Omental fat pad (tissue), 4 donors: ENCODE data around the gene SH2D1A. TPM values are rescaled to one million over a fixed set of nuclear protein-coding genes. Genes with fewer than 3 reads are reported as not detected.
"Not testable (repeated sequence)": the region's sequence is repeated elsewhere in the genome, so short reads cannot be mapped to it uniquely, and the experiment has no call there.

ENCODE experiments used
- ATAC-seq: fragments of 150-250 bp; one replicate; pipeline ENCODE4 v1.9.1; 2016; ENCODE audit warnings: mild to moderate bottlenecking, moderate library complexity; ENCODE audit not compliant: low FRiP score
- DNase-seq: peaks from one replicate; pipeline ENCODE4 v3.0.0-alpha.2; 2019; ENCODE audit warnings: low spot score
- total RNA-seq, 4 donors: library from RNA; depleted of rRNA; stranded (reverse); fragments of >200 nt; gene quantifications; one replicate each; pipeline ENCODE4 v1.1.0, GENCODE V29; 2016
- TF ChIP-seq, protein P1 (sequence below), 3 donors: fragments of 450-650 bp; IDR thresholded peaks; one replicate each; pipeline ENCODE4 v1.5.1; 2016 to 2017; ENCODE audit warnings: antibody characterized with exemption in 3 of 3, mild to moderate bottlenecking in 3 of 3, moderate library complexity in 2 of 3

SH2D1A gene
- total RNA-seq, 4 donors from 2014 or later, result 0.93 to 4.9 (median 2.8) TPM

DNA sequence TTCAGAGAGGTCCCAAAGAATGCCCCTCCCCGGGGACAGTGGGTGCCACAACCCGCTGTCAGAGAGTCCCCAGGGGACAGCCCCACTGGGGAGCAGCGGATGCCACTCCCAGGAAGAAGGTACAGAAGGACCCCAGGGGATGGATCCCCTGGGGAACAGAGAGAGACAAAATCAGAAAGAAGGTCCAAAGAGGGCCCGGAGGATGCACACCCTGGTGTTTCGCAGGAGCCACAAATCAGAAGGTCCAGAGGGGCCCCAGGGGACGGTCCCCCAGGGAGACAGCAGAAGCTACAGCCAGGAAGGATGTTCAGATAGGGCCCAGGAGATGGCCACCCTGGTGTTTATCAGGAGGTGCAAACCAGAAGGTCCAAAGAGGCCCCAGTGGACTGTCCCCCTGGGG lies 12.5 kb upstream of the SH2D1A start:
- TF ChIP-seq, protein P1, sequence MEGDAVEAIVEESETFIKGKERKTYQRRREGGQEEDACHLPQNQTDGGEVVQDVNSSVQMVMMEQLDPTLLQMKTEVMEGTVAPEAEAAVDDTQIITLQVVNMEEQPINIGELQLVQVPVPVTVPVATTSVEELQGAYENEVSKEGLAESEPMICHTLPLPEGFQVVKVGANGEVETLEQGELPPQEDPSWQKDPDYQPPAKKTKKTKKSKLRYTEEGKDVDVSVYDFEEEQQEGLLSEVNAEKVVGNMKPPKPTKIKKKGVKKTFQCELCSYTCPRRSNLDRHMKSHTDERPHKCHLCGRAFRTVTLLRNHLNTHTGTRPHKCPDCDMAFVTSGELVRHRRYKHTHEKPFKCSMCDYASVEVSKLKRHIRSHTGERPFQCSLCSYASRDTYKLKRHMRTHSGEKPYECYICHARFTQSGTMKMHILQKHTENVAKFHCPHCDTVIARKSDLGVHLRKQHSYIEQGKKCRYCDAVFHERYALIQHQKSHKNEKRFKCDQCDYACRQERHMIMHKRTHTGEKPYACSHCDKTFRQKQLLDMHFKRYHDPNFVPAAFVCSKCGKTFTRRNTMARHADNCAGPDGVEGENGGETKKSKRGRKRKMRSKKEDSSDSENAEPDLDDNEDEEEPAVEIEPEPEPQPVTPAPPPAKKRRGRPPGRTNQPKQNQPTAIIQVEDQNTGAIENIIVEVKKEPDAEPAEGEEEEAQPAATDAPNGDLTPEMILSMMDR (IDR thresholded peaks at IDR 0.05), result no peak
- DNase-seq (no peak), ATAC-seq (no peak)

DNA sequence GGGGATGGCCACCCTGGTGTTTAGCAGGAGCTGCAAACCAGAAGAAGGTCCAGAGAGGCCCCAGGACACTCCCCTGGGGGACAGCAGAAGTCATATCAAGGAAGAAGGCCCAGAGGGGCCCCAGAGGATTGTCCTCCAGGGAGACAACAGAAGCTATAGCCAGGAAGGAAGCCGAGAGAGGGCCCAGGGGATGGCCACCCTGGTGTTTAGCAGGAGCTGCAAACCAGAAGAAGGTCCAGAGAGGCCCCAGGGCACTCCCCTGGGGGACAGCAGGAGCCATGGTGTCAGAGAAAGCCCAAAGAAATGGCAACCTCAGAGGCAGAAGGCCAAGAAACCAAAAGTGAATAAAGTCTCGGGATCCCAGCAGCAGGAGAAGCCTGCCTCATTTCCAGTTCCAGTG lies 11.8 kb upstream of the SH2D1A start:
- ATAC-seq, DNase-seq: not testable (repeated sequence)

DNA sequence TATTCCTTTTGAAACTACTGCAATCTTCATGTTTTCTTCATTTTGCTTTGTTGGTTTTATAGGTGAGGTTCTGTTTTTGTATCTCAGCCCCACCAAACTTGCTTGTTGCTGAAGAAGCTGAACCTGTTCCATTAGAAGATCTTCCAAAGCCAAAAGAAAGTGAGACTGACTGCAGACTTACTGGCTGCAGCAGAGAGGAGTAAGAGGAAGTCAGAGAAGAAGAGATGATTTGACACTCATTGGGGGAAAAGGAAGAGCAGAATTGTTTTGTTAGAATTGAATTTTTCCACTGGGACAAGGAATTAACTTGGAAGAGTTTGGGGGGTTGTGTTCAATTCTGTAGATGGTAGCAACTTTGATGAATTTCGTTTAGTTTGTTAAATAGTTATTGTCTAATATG lies 10.8 kb upstream of the SH2D1A start:
- no peak for ATAC-seq
- TF ChIP-seq, protein P1 (IDR thresholded peaks at IDR 0.05), result no peak

DNA sequence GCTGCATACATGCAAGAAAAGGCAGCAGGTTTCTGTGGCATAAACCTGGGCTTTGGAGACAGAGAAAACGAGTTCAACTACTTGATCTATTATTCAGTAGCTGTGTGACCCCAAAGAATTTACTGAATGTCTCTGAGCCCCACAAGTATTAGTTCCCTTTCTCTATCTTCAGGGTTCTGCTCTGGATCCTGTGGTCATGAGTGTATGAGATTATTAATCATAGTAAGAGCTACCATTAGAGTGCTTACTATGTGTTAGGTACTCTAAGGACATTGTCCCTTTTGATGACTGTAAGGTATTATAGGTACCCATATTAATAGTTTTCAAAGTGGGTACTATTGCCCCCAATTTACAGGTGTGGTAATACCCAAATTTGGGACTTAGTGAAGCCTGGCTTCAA lies 8.4 kb upstream of the SH2D1A start:
- no peak for DNase-seq
- no peak for ATAC-seq
- TF ChIP-seq, protein P1 (IDR thresholded peaks at IDR 0.05), result no peak

More for the DNA sequence above, 10.8 kb upstream of the SH2D1A start:
- DNase-seq, result no peak

DNA sequence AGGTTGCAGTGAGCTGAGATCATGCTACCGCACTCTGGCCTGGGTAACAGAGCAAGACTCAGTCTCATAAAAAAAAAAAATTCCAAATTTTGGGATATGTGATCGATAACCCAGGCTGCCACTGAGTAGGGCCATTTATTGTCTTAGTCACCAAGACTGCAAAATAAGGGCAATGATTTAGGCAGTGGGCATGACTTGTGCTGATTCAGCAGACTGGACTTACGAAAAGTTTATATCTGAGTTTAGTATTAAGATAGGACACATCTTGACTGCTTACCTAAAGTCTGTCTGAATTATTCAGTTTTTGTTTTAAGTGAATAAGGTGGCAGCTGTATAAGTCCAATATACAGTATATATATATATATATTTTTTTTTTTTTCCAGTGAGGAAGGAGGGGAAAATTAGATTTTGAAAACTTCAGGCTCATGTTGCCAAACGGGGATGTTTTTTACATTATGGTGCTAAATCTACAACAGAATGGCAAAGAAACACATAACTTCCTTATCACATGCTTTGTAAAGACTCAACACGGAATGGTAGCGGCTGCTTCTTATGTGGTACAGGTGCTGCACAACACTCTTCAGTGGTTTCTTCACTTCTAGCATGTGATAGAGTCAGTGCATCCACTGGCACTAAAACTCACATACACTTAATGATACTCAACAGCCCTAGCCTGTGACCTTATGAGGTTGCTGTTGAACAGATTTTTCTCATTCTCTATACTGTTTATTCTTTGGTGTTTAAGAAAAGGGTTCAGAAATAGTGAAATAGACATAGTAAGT lies 7.4 kb upstream of the SH2D1A start:
- DNase-seq (no peak), ATAC-seq (no peak)
- TF ChIP-seq, protein P1 (IDR thresholded peaks at IDR 0.05), result no peak

DNA sequence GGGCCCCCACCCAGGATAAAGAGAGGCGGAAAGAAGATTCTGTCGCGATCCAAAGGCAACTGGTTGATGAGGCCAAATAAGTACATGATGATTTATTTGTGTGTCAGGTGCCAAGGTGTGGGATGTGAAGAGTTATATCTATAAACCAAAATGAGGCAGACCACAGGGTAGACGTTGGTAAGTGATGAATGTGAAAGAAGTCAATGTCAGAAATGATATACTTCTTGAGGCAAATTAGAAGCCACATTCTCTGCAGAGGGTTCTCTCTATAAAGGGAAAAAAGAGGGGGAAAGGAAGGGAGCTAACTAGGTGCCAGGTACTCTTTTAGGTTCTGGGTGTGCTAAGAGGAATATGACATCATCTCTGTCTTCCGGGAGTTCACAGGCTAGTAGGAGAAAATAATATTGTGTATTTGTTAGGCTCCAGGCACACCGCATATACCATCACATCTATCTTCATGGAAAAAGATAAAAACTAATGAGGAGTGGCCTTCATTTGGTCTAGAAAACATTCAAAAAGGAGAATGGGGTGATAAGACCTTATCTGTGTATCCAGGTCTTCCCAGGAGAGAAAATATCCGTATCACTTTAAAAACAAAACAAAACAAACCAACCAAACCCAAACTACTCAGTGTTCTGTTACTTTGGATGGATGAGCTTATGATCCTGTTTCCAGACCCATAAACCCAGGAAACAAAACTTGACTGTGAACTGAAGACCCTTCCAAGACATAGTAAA lies 4.8 kb upstream of the SH2D1A start:
- DNase-seq (no peak), ATAC-seq (no peak)
- TF ChIP-seq, protein P1 (IDR thresholded peaks at IDR 0.05), result no peak

DNA sequence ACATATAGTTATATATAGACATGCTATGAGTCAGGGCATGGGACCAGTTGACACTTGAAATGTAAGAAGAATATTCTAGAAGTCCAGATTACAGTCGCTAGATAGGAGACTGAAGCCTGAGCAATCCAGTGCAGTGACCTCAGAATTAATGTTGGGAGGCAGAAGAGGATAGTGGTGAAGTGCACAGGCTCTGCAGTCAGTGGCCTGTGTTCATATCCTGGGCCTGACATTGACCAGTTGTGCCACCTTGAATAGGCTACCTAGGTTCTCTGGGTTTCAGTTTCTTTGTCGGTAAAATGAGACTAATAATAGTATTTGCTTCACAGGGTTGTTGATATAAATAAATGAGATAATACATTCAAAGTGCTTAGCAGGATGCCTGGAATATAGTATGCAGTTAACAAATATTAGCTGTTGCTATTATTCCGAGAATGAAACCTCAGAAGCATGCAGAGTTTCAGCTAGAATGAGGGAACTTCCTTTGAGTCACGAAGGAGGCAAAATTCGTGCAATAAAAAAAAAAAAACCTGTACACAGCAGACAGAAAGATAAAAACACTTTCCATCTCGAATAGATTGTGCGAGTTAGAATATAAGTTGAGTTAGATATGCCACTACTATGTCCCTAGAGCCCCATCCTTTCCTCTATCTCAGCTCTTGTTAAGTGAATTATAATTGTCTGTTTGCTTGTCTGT lies 4.0 kb upstream of the SH2D1A start:
- TF ChIP-seq, protein P1 (IDR thresholded peaks at IDR 0.05), result no peak
- ATAC-seq (no peak), DNase-seq (no peak)
